Endothelial cell of umbilical vein (primary cell): ENCODE measurements around the gene TRMT112.

Experiments
- CTCF ChIP-seq, 2 donors: IDR thresholded peaks; 1 replicate in 1 of 2; 2 replicates in 1 of 2; pipeline ENCODE4 v1.5.1; 2011; ENCODE audit warnings: low read length in 2 of 2, mild to moderate bottlenecking in 2 of 2, moderate library complexity in 2 of 2, control low read depth in 1 of 2, inconsistent platforms in 1 of 2, low read depth in 1 of 2; ENCODE audit not compliant: insufficient read depth in 1 of 2; ENCODE audit errors: extremely low read depth in 1 of 2
- EZH2 ChIP-seq: IDR thresholded peaks from 2 replicates; pipeline ENCODE4 v1.6.1; 2012; ENCODE audit warnings: borderline replicate concordance, low read depth, mild to moderate bottlenecking, moderate library complexity, low read length, inconsistent platforms; ENCODE audit not compliant: severe bottlenecking
- FOS ChIP-seq: IDR thresholded peaks from 2 replicates; pipeline ENCODE4 v1.6.1; 2011; ENCODE audit warnings: mild to moderate bottlenecking, low read length, moderate library complexity, borderline replicate concordance; ENCODE audit not compliant: insufficient read depth
- GATA2 ChIP-seq: IDR thresholded peaks from 2 replicates; pipeline ENCODE4 v1.7.0; 2011; ENCODE audit warnings: low read depth, mild to moderate bottlenecking, moderate library complexity, mixed read lengths, low read length; ENCODE audit not compliant: insufficient read length, insufficient read depth
- JUN ChIP-seq: IDR thresholded peaks from 2 replicates; pipeline ENCODE4 v1.6.1; 2011; ENCODE audit warnings: borderline replicate concordance, low read depth; ENCODE audit not compliant: insufficient read length, insufficient read depth
- MAX ChIP-seq: IDR thresholded peaks from 2 replicates; pipeline ENCODE4 v1.6.1; 2011; ENCODE audit not compliant: insufficient read depth, insufficient read length
- MYC ChIP-seq: IDR thresholded peaks from one replicate; pipeline ENCODE4 v1.6.1; 2011; ENCODE audit warnings: mild to moderate bottlenecking, low read depth, low read length
- POLR2A ChIP-seq: IDR thresholded peaks from 2 replicates; pipeline ENCODE4 v1.6.1; 2012; ENCODE audit warnings: low read depth, mild to moderate bottlenecking, control low read depth, low read length
- POLR2AphosphoS5 ChIP-seq: IDR thresholded peaks from 2 replicates; pipeline ENCODE4 v1.6.1; 2012; ENCODE audit warnings: low read depth, mild to moderate bottlenecking, control low read depth, low read length, moderate library complexity; ENCODE audit not compliant: insufficient read depth

- TF ChIP-seq CTCF (IDR thresholded peaks at IDR 0.05; ENCODE audit: extremely low read depth in 1 of 2, insufficient read depth in 1 of 2, low read depth in 1 of 2, low read length in 2 of 2) (peak in 1 of 2 donors; percentile 20), EZH2 (no peak), POLR2A (no peak), POLR2AphosphoS5 (no peak), MYC (no peak), MAX (no peak), GATA2 (no peak), FOS (no peak), JUN (no peak)
Measured at GRCh38 chr11:64316672-64317324, 561 bp downstream of the TRMT112 start.
